HG03103 (cell line): ENCODE data around the gene FAM3A.

ENCODE experiments used
- ATAC-seq: cut with Tn5 transposase; IDR thresholded peaks from one replicate; pipeline ENCODE4 v1.9.1; 2021; ENCODE audit warnings: low read depth; ENCODE audit not compliant: unreplicated experiment

The FAM3A gene

GRCh38 chrX:154483325-154483724 lies 32.7 kb downstream of the FAM3A start:
- no peak for ATAC-seq

- no peak for ATAC-seq
These were observed 33.2 kb downstream of the FAM3A start for GRCh38 chrX:154482786-154483185.

GRCh38 chrX:154481911-154482601 lies 34.0 kb downstream of the FAM3A start:
- no peak for ATAC-seq

- no peak for ATAC-seq
These were observed 34.8 kb downstream of the FAM3A start for GRCh38 chrX:154481195-154481594.

- ATAC-seq: peak; percentile 91
These were observed 37.1 kb downstream of the FAM3A start, which contains the start of gene LAGE3 for GRCh38 chrX:154478728-154479622. Gene LAGE3 (minus strand): TSS chrX:154479281. CDS start chrX:154478915, 366 bp downstream.

GRCh38 chrX:154477891-154478477 lies 38.0 kb downstream of the FAM3A start:
- ATAC-seq: no peak

GRCh38 chrX:154476821-154477220 lies 39.2 kb downstream of the FAM3A start:
- no peak for ATAC-seq

GRCh38 chrX:154473683-154474082 lies 42.3 kb downstream of the FAM3A start:
- no peak for ATAC-seq

GRCh38 chrX:154472685-154473632 lies 43.1 kb downstream of the FAM3A start:
- no peak for ATAC-seq

- ATAC-seq: no peak
These were observed 44.0 kb downstream of the FAM3A start for GRCh38 chrX:154471839-154472684.

GRCh38 chrX:154470914-154471568 lies 45.0 kb downstream of the FAM3A start:
- no peak for ATAC-seq

- no peak for ATAC-seq
These were observed 45.6 kb downstream of the FAM3A start for GRCh38 chrX:154470434-154470833.

GRCh38 chrX:154469880-154470279 lies 46.2 kb downstream of the FAM3A start:
- no peak for ATAC-seq

GRCh38 chrX:154469114-154469513 lies 46.9 kb downstream of the FAM3A start:
- no peak for ATAC-seq

- no peak for ATAC-seq
These were observed 47.8 kb downstream of the FAM3A start for GRCh38 chrX:154468217-154468616.

GRCh38 chrX:154467556-154467955 lies 48.5 kb downstream of the FAM3A start:
- ATAC-seq: no peak

- no peak for ATAC-seq
These were observed 49.1 kb downstream of the FAM3A start for GRCh38 chrX:154466907-154467306.

GRCh38 chrX:154466036-154466435 lies 50.0 kb downstream of the FAM3A start:
- ATAC-seq: no peak

- ATAC-seq: no peak
These were observed 50.4 kb downstream of the FAM3A start for GRCh38 chrX:154465601-154466000.
